Esophagus muscularis mucosa (tissue), 4 donors: ENCODE results near the gene CMTM2. TPM values are rescaled to one million over a fixed set of nuclear protein-coding genes. Genes with fewer than 3 reads are reported as not detected.

Experiments used
- DNase-seq: peaks from one replicate; pipeline ENCODE4 v3.0.0-alpha.2; 2017; ENCODE audit errors: extremely low spot score
- H3K27ac ChIP-seq, 4 donors: fragments of 200-600 bp; sonication (generic); replicated peaks in 1 of 4; 1 replicate in 3 of 4; 2 replicates in 1 of 4; pipeline ENCODE4 v1.5.1; 2016 to 2019; ENCODE audit warnings: mild to moderate bottlenecking in 1 of 4
- H3K27me3 ChIP-seq, 4 donors: fragments of 200-600 bp; sonication (generic); one replicate each; pipeline versions ENCODE4 v1.5.1 to v1.6.0; 2016 to 2019
- H3K36me3 ChIP-seq, 4 donors: fragments of 200-600 bp; sonication (generic); one replicate each; pipeline ENCODE4 v1.5.1; 2016 to 2019
- H3K4me1 ChIP-seq, 4 donors: fragments of 200-600 bp; sonication (generic); one replicate each; pipeline ENCODE4 v1.5.1; 2016 to 2019
- H3K4me3 ChIP-seq, 4 donors: fragments of 200-600 bp; sonication (generic); 1 replicate in 2 of 4; 2 replicates in 2 of 4; pipeline ENCODE4 v1.5.1; 2016 to 2019; ENCODE audit warnings: mild to moderate bottlenecking in 4 of 4, moderate library complexity in 1 of 4
- H3K9me3 ChIP-seq, 4 donors: fragments of 200-600 bp; sonication (generic); 1 replicate in 3 of 4; 2 replicates in 1 of 4; pipeline ENCODE4 v1.5.1; 2016 to 2019
- CTCF ChIP-seq, 3 experiments: fragments of 200-600 bp in 2 of 3; fragments of 450-650 bp in 1 of 3; sonication (generic) in 2 of 3; IDR thresholded peaks; one replicate each; pipeline ENCODE4 v1.5.1; 2017 to 2019; ENCODE audit warnings: antibody characterized with exemption in 3 of 3, mild to moderate bottlenecking in 2 of 3, moderate library complexity in 1 of 3
- EP300 ChIP-seq: sonication (generic); formaldehyde crosslinking; IDR thresholded peaks from one replicate; pipeline ENCODE4 v1.6.1; 2017; ENCODE audit warnings: antibody characterized with exemption
- POLR2A ChIP-seq: fragments of 450-650 bp; IDR thresholded peaks from one replicate; pipeline ENCODE4 v1.6.1; 2017; ENCODE audit warnings: antibody characterized with exemption, moderate library complexity, mild to moderate bottlenecking, low read depth
- POLR2AphosphoS5 ChIP-seq, 2 donors: sonication (generic); formaldehyde crosslinking; IDR thresholded peaks; one replicate each; pipeline ENCODE4 v1.6.1; 2017; ENCODE audit warnings: antibody characterized with exemption in 2 of 2
- WGBS: methylation state at CpG from one replicate; pipeline ENCODE4 v1.1.5; 2018; 5-methylcytosine and 5-hydroxymethylcytosine counted together
- intact Hi-C: fragments of 100-400 bp; cut with DNase I; formaldehyde crosslinking; loops from one replicate; pipeline ENCODE4 v1.15.1; 2023
- total RNA-seq, 4 donors: library from RNA; depleted of rRNA; stranded (reverse); fragments of >200 nt; gene quantifications; one replicate each; pipeline versions ENCODE4 v1.1.0 to v1.2.1, GENCODE V29; 2016

Gene CMTM2
- total RNA-seq, 4 donors from 2014 or later: 1.8 TPM; not detected in 3

DNA sequence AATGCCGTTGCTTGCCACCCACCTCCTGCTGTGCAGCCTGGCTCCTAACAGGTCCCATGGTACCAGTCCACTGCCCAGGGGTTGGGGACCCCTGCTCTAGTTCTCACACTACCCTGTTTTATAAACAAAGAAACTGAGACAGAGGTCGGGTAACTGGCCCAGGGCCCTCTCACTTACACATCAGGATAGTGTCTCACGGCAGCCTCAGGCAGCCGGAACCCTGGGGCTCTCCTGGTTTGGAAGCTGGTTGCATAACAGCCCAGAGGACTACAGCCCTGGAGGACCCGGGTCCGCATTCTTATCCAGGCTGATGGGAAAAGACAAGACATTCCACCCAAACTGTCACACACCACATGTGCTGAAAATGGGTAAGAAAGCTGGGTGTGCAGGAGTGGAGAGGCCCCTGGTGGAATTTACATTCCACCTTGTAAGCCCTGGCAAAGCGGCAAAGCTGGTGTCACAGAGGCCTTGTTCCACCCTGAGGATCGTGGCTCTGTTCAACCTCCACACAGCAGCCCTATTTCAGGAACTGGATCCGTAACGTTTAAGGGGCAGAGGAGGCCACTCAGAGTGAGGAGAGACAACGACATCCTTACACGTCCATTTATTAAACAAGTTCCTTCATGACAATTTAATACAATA, 35.0 kb downstream of the CMTM2 start:
- H3K27ac ChIP-seq: no peak overlapping the region
- H3K9me3 ChIP-seq: no peaks in the 10 kb centered on the region
- no peak overlapping the region for H3K4me3 ChIP-seq
- intact Hi-C loops: no loop called here
- TF ChIP-seq POLR2A (no peak), POLR2AphosphoS5 (IDR thresholded peaks at IDR 0.05) (no peak), EP300 (no peak), CTCF (IDR thresholded peaks at IDR 0.05) (no peak)
- H3K36me3 ChIP-seq: peaks cover 7 to 62% (median 52%) of the 10 kb centered on the region in 4 donors
- WGBS: 81% methylated on average over 12 of the region's 12 CpGs
- DNase-seq: no peak
- peaks cover 6 to 15% (median 10%) of the 10 kb centered on the region in 4 donors for H3K4me1 ChIP-seq
- no peaks in the 10 kb centered on the region for H3K27me3 ChIP-seq

- H3K4me1 ChIP-seq: peaks cover 6 to 17% (median 11%) of the 10 kb centered on the region in 4 donors
- no peaks in the 10 kb centered on the region for H3K9me3 ChIP-seq
- intact Hi-C loops: no loop called here
- no peaks in the 10 kb centered on the region for H3K27me3 ChIP-seq
- no peak for DNase-seq
- H3K27ac ChIP-seq: no peak overlapping the region
- TF ChIP-seq POLR2AphosphoS5 (IDR thresholded peaks at IDR 0.05): no peak
- TF ChIP-seq POLR2A: no peak
- TF ChIP-seq EP300: no peak
- no peak for TF ChIP-seq CTCF (IDR thresholded peaks at IDR 0.05)
- WGBS: 87% methylated on average over 4 of the region's 4 CpGs
- H3K4me3 ChIP-seq: no peak overlapping the region
- H3K36me3 ChIP-seq: peaks cover 0 to 48% (median 37%) of the 10 kb centered on the region in 4 donors
These were observed 36.9 kb downstream of the CMTM2 start for GRCh38 chr16:66616169-66616568.

GRCh38 chr16:66616592-66616991, 37.3 kb downstream of the CMTM2 start:
- Histone ChIP-seq H3K27me3 (no peaks in the 10 kb centered on the region), H3K27ac (no peak overlapping the region), H3K36me3 (peaks cover under 1 to 48% (median 35%) of the 10 kb centered on the region in 4 donors), H3K4me3 (no peak overlapping the region), H3K4me1 (peaks cover 6 to 17% (median 11%) of the 10 kb centered on the region in 4 donors), H3K9me3 (no peaks in the 10 kb centered on the region)
- intact Hi-C loops: no loop called here
- TF ChIP-seq POLR2A (no peak), CTCF (IDR thresholded peaks at IDR 0.05) (no peak)
- WGBS: 75% methylated on average over 9 of the region's 9 CpGs
- no peak for DNase-seq

- TF ChIP-seq EP300: no peak
- TF ChIP-seq CTCF (IDR thresholded peaks at IDR 0.05): no peak
- TF ChIP-seq POLR2AphosphoS5 (IDR thresholded peaks at IDR 0.05): no peak
- TF ChIP-seq POLR2A: no peak
- Histone ChIP-seq H3K4me3 (no peak overlapping the region), H3K9me3 (no peaks in the 10 kb centered on the region), H3K27me3 (no peaks in the 10 kb centered on the region), H3K36me3 (peaks cover 5 to 48% (median 32%) of the 10 kb centered on the region in 4 donors), H3K27ac (no peak overlapping the region), H3K4me1 (peaks cover 6 to 17% (median 11%) of the 10 kb centered on the region in 4 donors)
- 90% methylated on average over 2 of the region's 2 CpGs for WGBS
- intact Hi-C loops: no loop called here
- DNase-seq: no peak
These were observed 37.8 kb downstream of the CMTM2 start for GRCh38 chr16:66617010-66617434.

DNA sequence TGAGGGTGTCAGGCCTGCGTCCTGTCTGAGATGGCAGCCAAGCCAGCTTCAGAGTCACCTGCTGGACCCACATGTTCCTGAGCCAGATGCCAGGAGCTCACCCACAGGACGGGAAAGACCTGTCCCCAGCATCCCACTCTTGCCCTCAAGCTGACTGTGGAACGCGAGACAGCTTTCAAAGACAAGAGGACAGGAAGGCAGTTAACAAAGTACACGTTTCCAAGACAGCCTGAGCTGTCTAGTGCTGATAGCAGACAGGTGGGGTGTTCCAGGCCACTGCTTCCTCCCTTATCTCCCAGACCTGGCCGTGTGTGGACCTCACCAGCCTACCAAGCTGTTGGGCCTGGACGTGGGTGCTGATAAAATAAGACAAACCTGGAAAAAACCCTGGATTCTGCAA, 38.5 kb downstream of the CMTM2 start:
- no peaks in the 10 kb centered on the region for H3K9me3 ChIP-seq
- WGBS: 68% methylated on average over 7 of the region's 7 CpGs
- no peaks in the 10 kb centered on the region for H3K27me3 ChIP-seq
- peaks cover 6 to 17% (median 11%) of the 10 kb centered on the region in 4 donors for H3K4me1 ChIP-seq
- H3K36me3 ChIP-seq: peaks cover 7 to 48% (median 26%) of the 10 kb centered on the region in 4 donors
- intact Hi-C loops: no loop called here
- no peak for TF ChIP-seq CTCF (IDR thresholded peaks at IDR 0.05)
- no peak overlapping the region for H3K4me3 ChIP-seq
- H3K27ac ChIP-seq: no peak overlapping the region
- no peak for DNase-seq
